Skeletal muscle tissue (tissue), 4 donors: ENCODE data around the gene PTPRT. TPM values are rescaled to one million over a fixed set of nuclear protein-coding genes. Genes with fewer than 3 reads are reported as not detected.

Source experiments
- H3K27ac ChIP-seq: one replicate; pipeline ENCODE4 v1.7.0; 2013; ENCODE audit warnings: mild to moderate bottlenecking, low read depth, low read length, inconsistent platforms
- H3K27me3 ChIP-seq, 3 donors: one replicate each; pipeline ENCODE4 v1.7.0; 2013; ENCODE audit warnings: low read length in 3 of 3; ENCODE audit not compliant: control insufficient read depth in 3 of 3, insufficient read depth in 3 of 3
- H3K36me3 ChIP-seq, 3 donors: one replicate each; pipeline ENCODE4 v1.7.0; 2013; ENCODE audit warnings: low read length in 3 of 3; ENCODE audit not compliant: control insufficient read depth in 3 of 3, insufficient read depth in 3 of 3
- H3K4me1 ChIP-seq, 3 donors: one replicate each; pipeline ENCODE4 v1.7.0; 2013; ENCODE audit warnings: low read length in 3 of 3, mild to moderate bottlenecking in 3 of 3; ENCODE audit not compliant: control insufficient read depth in 3 of 3, insufficient read depth in 3 of 3
- H3K4me3 ChIP-seq, 3 donors: one replicate each; pipeline ENCODE4 v1.7.0; 2013; ENCODE audit warnings: low read length in 3 of 3
- H3K9ac ChIP-seq, 3 donors: one replicate each; pipeline ENCODE4 v1.7.0; 2013; ENCODE audit warnings: low read length in 3 of 3, mild to moderate bottlenecking in 3 of 3, moderate library complexity in 2 of 3, low read depth in 1 of 3
- H3K9me3 ChIP-seq, 3 donors: one replicate each; pipeline ENCODE4 v1.7.0; 2013; ENCODE audit warnings: low read length in 3 of 3; ENCODE audit not compliant: control insufficient read depth in 3 of 3
- total RNA-seq: library from RNA; depleted of rRNA; stranded (reverse); fragments of >200 nt; gene quantifications from one replicate; pipeline ENCODE4 v1.2.3, GENCODE V29; 2014
- donor health status: Osteomylitis.

Gene PTPRT
- total RNA-seq, 1 donor from 2014 or later = 1.0 TPM

GRCh38 chr20:43016257-43016656 is 173.4 kb downstream of the PTPRT start:
- no peaks in the 10 kb centered on the region for H3K36me3 ChIP-seq
- no peak overlapping the region for H3K9ac ChIP-seq
- H3K4me1 ChIP-seq = no peaks in the 10 kb centered on the region
- peaks cover 0 to 13% (median 3%) of the 10 kb centered on the region in 3 donors for H3K27me3 ChIP-seq
- H3K27ac ChIP-seq = no peak overlapping the region
- H3K4me3 ChIP-seq = no peak overlapping the region
- no peaks in the 10 kb centered on the region for H3K9me3 ChIP-seq

DNA sequence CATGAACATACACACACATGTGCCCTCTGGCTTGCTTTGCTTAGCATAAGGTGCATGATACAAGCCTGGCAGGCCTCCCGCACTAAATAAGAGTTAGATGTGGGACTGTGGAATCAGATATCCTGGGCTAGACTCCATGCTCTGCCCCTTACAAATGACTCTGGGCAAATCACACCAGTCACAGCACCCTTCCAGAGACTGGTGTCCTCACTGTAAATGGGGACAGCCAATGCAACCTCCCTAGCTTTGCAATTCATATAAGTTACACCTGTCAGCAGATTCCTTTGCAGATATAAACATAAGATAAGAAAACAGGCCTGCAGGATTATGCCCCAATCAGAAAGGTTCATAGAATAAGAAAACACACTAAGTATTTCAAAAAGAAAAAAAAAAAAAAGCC is 174.1 kb downstream of the PTPRT start:
- H3K36me3 ChIP-seq = no peaks in the 10 kb centered on the region
- no peaks in the 10 kb centered on the region for H3K9me3 ChIP-seq
- no peak overlapping the region for H3K4me3 ChIP-seq
- no peak overlapping the region for H3K27ac ChIP-seq
- H3K27me3 ChIP-seq = peaks cover 0 to 12% (median 3%) of the 10 kb centered on the region in 3 donors
- H3K4me1 ChIP-seq = no peaks in the 10 kb centered on the region
- H3K9ac ChIP-seq = no peak overlapping the region

DNA sequence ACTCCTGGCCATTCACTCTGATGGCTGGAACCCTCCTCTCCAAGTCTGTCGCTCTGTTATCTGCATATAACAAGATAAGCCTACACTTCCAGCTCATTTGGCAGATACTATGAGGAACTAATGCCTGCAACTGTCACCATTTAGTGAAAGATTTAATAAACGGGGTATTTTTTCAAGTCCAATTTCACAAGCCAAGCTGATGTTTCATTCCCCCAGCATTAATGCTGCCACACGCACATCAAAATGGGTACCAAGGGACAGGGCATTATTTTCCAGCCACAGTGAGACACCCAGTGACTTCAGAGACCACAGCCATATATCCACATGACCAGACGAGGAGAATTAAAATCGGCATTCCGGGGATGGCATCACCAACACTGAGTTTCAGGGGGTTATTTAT is 175.5 kb downstream of the PTPRT start:
- Histone ChIP-seq H3K36me3 (no peaks in the 10 kb centered on the region), H3K4me1 (no peaks in the 10 kb centered on the region), H3K9ac (no peak overlapping the region), H3K9me3 (no peaks in the 10 kb centered on the region), H3K27me3 (peaks cover 0 to 12% (median 3%) of the 10 kb centered on the region in 3 donors), H3K4me3 (no peak overlapping the region), H3K27ac (no peak overlapping the region)

- H3K4me1 ChIP-seq = no peaks in the 10 kb centered on the region
- H3K36me3 ChIP-seq = no peaks in the 10 kb centered on the region
- H3K9me3 ChIP-seq = no peaks in the 10 kb centered on the region
- H3K4me3 ChIP-seq = no peak overlapping the region
- H3K9ac ChIP-seq = no peak overlapping the region
- H3K27me3 ChIP-seq = peaks cover 0 to 5% (median 0%) of the 10 kb centered on the region in 3 donors
- no peak overlapping the region for H3K27ac ChIP-seq
Measured at GRCh38 chr20:43011491-43011890, 178.2 kb downstream of the PTPRT start.

DNA sequence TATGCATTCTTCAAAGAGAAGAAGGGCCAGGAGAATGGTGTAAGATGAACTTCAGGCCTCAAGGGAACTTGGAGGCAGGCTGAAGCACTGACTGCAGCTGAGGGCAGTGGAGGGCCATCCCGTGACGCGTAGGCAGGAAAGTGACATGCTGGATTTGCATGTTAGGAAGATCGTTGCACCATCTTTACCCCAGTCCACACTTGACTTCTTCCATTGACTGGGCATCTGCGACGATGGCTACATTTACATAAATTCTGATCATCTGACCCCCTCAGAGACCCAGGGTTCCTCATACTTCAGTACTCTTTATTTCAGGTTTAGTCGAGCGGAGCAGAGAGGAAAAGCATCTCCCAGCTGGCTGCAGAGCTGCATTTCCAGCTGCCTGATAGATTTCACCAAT is 180.2 kb downstream of the PTPRT start:
- Histone ChIP-seq H3K9ac (no peak overlapping the region), H3K4me3 (no peak overlapping the region), H3K36me3 (no peaks in the 10 kb centered on the region), H3K27ac (no peak overlapping the region), H3K9me3 (no peaks in the 10 kb centered on the region), H3K4me1 (no peaks in the 10 kb centered on the region), H3K27me3 (no peaks in the 10 kb centered on the region)

GRCh38 chr20:43007525-43007924 is 182.2 kb downstream of the PTPRT start:
- Histone ChIP-seq H3K27me3 (no peaks in the 10 kb centered on the region), H3K4me1 (no peaks in the 10 kb centered on the region), H3K9ac (no peak overlapping the region), H3K4me3 (no peak overlapping the region), H3K27ac (no peak overlapping the region), H3K9me3 (no peaks in the 10 kb centered on the region), H3K36me3 (no peaks in the 10 kb centered on the region)

- no peak overlapping the region for H3K9ac ChIP-seq
- H3K4me1 ChIP-seq = no peaks in the 10 kb centered on the region
- no peak overlapping the region for H3K4me3 ChIP-seq
- no peaks in the 10 kb centered on the region for H3K27me3 ChIP-seq
- no peak overlapping the region for H3K27ac ChIP-seq
- no peaks in the 10 kb centered on the region for H3K36me3 ChIP-seq
- H3K9me3 ChIP-seq = no peaks in the 10 kb centered on the region
Measured at GRCh38 chr20:43006651-43007375, 182.9 kb downstream of the PTPRT start.

- no peaks in the 10 kb centered on the region for H3K36me3 ChIP-seq
- no peak overlapping the region for H3K9ac ChIP-seq
- H3K4me3 ChIP-seq = no peak overlapping the region
- H3K4me1 ChIP-seq = no peaks in the 10 kb centered on the region
- H3K27ac ChIP-seq = no peak overlapping the region
- no peaks in the 10 kb centered on the region for H3K27me3 ChIP-seq
- no peaks in the 10 kb centered on the region for H3K9me3 ChIP-seq
Measured at GRCh38 chr20:43003318-43003944, 186.3 kb downstream of the PTPRT start.

DNA sequence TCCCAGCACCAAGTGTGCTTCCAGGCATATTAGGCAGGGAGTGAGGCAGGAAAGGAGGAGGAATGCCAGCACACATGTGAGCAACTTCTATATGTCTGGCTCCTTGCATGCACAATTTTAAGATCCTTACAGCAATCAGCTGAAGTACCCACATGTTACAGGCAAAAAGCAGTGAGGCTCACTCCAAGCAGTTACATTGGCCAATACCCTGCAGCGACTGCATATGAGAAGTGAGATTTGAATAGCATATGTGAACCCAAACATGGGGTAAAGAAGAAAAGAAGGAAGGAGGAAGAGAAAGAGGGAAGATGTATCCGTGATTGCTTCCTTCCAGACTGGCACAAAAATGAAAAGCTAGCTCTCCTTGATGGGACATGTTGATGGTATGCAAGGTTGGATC is 193.6 kb downstream of the PTPRT start:
- Histone ChIP-seq H3K27me3 (no peaks in the 10 kb centered on the region), H3K9ac (no peak overlapping the region), H3K36me3 (no peaks in the 10 kb centered on the region), H3K27ac (no peak overlapping the region), H3K9me3 (peaks cover 0 to 3% (median 0%) of the 10 kb centered on the region in 3 donors), H3K4me1 (no peaks in the 10 kb centered on the region), H3K4me3 (no peak overlapping the region)

DNA sequence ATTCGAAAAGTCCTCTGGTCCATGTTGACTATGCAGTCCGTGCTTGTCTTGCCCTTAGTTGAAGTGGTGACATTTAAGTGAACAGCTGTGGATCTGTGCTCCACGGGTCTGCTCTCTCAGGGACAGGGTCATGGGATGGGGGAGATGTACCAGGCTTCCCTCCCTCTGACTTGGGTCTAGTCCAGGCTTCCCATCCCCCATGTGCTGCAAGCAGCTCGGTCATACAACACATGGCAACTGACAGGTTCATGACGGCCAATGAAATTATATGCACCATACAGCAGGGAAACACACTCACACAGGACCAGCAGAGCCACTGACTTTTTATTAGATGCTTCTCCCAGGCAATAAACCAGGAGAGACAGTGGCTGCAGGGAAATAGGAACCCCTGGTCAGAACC is 201.4 kb downstream of the PTPRT start:
- Histone ChIP-seq H3K4me3 (no peak overlapping the region), H3K27me3 (no peaks in the 10 kb centered on the region), H3K36me3 (no peaks in the 10 kb centered on the region), H3K4me1 (no peaks in the 10 kb centered on the region), H3K9ac (no peak overlapping the region), H3K27ac (no peak overlapping the region), H3K9me3 (peaks cover 0 to 6% (median 0%) of the 10 kb centered on the region in 3 donors)
